HL-60 (cell line): Measurements from ENCODE around the gene KIAA0319L.
A peak's percentile ranks its signal among the peaks of the same experiment; 100 is the strongest.

Source experiments
- DNase-seq, 2 experiments: peaks; one replicate each; pipeline ENCODE4 v3.0.0-alpha.2; 2010 to 2020; ENCODE audit warnings: low read depth in 1 of 2, low spot score in 1 of 2
- H3K27ac ChIP-seq: fragments of 250-450 bp; sonication (Bioruptor Pico); replicated peaks from 2 replicates; pipeline ENCODE4 v1.5.1; 2020; ENCODE audit warnings: mild to moderate bottlenecking, moderate library complexity
- H3K27me3 ChIP-seq: fragments of 250-450 bp; sonication (Bioruptor Pico); 2 replicates; pipeline ENCODE4 v1.5.1; 2021; ENCODE audit warnings: mild to moderate bottlenecking, moderate library complexity; ENCODE audit not compliant: insufficient read depth, poor library complexity, severe bottlenecking
- H3K4me3 ChIP-seq: replicated peaks from 2 replicates; pipeline ENCODE4 v1.5.1; 2011; ENCODE audit warnings: mild to moderate bottlenecking, control low read depth, low read length; ENCODE audit not compliant: insufficient read depth
- CTCF ChIP-seq: IDR thresholded peaks from one replicate; pipeline ENCODE4 v1.5.1; 2011; ENCODE audit warnings: low read length, control low read depth, inconsistent platforms; ENCODE audit not compliant: insufficient read depth
- GABPA ChIP-seq: IDR thresholded peaks from 2 replicates; pipeline ENCODE4 v1.6.1; 2012; ENCODE audit warnings: low read depth
- POLR2AphosphoS5 ChIP-seq: IDR thresholded peaks from 2 replicates; pipeline ENCODE4 v1.6.1; 2012; ENCODE audit warnings: low read depth
- SPI1 ChIP-seq: IDR thresholded peaks from 2 replicates; pipeline ENCODE4 v1.6.1; 2012; ENCODE audit warnings: low read depth, mild to moderate bottlenecking, borderline replicate concordance
- TF ChIP-seq, protein P1 (sequence below): IDR thresholded peaks from 2 replicates; pipeline ENCODE4 v1.6.1; 2012; ENCODE audit warnings: low read depth; ENCODE audit not compliant: insufficient replicate concordance

KIAA0319L gene

DNA sequence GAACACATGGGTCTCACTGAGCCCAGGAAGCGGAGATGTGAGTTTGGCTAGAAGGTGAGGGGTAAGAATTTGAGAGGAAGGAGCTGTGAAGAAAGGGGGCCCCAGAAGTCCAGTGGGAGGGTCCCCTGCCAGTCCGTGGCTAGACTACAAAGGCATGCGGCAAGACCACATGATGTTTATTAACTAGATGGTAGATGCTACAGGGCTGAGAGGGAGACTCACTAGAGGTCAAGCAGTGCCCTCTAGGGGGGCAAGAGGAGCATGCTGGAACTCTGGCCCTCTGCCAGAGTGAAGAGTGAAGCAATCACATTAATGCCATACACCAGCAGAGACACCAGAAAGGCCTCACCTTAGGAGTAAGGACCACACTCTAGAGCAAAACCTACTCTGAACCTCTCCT is 12.2 kb downstream of the KIAA0319L start:
- TF ChIP-seq POLR2AphosphoS5 (peak; percentile 35; the same call in 1 of the 2 replicates), SPI1 (no peak), GABPA (no peak), CTCF (peak; percentile 44)
- TF ChIP-seq, protein P1, sequence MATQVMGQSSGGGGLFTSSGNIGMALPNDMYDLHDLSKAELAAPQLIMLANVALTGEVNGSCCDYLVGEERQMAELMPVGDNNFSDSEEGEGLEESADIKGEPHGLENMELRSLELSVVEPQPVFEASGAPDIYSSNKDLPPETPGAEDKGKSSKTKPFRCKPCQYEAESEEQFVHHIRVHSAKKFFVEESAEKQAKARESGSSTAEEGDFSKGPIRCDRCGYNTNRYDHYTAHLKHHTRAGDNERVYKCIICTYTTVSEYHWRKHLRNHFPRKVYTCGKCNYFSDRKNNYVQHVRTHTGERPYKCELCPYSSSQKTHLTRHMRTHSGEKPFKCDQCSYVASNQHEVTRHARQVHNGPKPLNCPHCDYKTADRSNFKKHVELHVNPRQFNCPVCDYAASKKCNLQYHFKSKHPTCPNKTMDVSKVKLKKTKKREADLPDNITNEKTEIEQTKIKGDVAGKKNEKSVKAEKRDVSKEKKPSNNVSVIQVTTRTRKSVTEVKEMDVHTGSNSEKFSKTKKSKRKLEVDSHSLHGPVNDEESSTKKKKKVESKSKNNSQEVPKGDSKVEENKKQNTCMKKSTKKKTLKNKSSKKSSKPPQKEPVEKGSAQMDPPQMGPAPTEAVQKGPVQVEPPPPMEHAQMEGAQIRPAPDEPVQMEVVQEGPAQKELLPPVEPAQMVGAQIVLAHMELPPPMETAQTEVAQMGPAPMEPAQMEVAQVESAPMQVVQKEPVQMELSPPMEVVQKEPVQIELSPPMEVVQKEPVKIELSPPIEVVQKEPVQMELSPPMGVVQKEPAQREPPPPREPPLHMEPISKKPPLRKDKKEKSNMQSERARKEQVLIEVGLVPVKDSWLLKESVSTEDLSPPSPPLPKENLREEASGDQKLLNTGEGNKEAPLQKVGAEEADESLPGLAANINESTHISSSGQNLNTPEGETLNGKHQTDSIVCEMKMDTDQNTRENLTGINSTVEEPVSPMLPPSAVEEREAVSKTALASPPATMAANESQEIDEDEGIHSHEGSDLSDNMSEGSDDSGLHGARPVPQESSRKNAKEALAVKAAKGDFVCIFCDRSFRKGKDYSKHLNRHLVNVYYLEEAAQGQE: no peak
- Histone ChIP-seq H3K27me3 (no peaks in the 10 kb centered on the region), H3K4me3 (no peak overlapping the region), H3K27ac (no peak overlapping the region; the same call in 1 of the 2 replicates)
- peak; percentile 69 to 88 for DNase-seq

DNA sequence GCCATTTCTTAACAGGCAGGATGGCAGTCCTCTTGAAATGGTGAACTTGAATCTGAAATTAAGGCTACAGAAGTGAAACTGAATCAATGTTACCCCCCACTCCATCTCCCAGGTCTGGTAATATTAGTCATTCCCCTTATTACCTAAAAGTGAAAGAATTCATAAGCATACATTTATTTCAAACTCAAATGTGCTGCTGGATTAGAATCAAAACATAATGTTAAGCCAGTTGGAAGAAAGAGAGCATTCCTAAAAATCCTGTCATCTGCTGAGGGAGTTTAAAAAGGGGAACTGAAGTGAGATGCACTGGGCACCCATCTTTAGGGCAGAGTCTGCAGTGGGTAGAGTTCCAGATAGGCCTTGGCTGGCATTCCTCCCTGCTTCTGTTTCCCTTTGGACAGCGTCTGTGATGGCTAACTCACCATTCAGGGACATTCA is 17.4 kb downstream of the KIAA0319L start:
- no peak for DNase-seq
- no peaks in the 10 kb centered on the region for H3K27me3 ChIP-seq
- TF ChIP-seq, protein P1: no peak
- TF ChIP-seq SPI1: peak; percentile 94
- no peak for TF ChIP-seq CTCF
- no peak for TF ChIP-seq POLR2AphosphoS5
- TF ChIP-seq GABPA: no peak
- no peak overlapping the region for H3K4me3 ChIP-seq
- H3K27ac ChIP-seq: no peak overlapping the region

GRCh38 chr1:35539073-35539823 is 18.0 kb downstream of the KIAA0319L start:
- TF ChIP-seq CTCF: no peak
- TF ChIP-seq SPI1: peak; percentile 76; the same call in 1 of the 2 replicates
- TF ChIP-seq, protein P1: no peak
- H3K27me3 ChIP-seq: no peaks in the 10 kb centered on the region
- no peak overlapping the region for H3K4me3 ChIP-seq
- H3K27ac ChIP-seq: peak overlapping the region; percentile 14; the same call in 1 of the 2 replicates
- DNase-seq: peak in 1 of 2 experiments; percentile 46
